ENCODE results near the gene GFI1B. TPM values are rescaled to one million over a fixed set of nuclear protein-coding genes. Genes with fewer than 3 reads are reported as not detected.

GFI1B gene
- total RNA-seq, 1 donor from 2014 or later, result not detected

DNA sequence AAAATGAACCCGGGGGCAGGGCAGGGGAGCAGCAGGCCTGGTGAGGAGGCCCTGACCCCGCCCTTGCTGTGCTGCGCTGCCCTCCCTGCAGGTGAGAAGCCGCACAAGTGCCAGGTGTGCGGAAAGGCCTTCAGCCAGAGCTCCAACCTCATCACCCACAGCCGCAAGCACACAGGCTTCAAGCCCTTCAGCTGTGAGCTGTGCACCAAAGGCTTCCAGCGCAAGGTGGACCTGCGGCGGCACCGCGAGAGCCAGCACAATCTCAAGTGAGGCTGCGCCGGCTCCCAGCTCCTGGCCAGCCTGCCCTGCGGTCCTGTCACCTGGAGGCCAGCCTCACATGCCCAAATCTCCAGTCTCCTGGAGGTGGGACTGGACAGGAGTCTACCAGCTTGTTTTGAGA is 12.3 kb downstream of the GFI1B start:
- TF ChIP-seq, protein P1, sequence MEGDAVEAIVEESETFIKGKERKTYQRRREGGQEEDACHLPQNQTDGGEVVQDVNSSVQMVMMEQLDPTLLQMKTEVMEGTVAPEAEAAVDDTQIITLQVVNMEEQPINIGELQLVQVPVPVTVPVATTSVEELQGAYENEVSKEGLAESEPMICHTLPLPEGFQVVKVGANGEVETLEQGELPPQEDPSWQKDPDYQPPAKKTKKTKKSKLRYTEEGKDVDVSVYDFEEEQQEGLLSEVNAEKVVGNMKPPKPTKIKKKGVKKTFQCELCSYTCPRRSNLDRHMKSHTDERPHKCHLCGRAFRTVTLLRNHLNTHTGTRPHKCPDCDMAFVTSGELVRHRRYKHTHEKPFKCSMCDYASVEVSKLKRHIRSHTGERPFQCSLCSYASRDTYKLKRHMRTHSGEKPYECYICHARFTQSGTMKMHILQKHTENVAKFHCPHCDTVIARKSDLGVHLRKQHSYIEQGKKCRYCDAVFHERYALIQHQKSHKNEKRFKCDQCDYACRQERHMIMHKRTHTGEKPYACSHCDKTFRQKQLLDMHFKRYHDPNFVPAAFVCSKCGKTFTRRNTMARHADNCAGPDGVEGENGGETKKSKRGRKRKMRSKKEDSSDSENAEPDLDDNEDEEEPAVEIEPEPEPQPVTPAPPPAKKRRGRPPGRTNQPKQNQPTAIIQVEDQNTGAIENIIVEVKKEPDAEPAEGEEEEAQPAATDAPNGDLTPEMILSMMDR (IDR thresholded peaks at IDR 0.05), result no peak
- TF ChIP-seq EZH2phosphoT487 (IDR thresholded peaks at IDR 0.05) (no peak), EZH2 (IDR thresholded peaks at IDR 0.05) (no peak)
- no peak overlapping the region for H3K4me3 ChIP-seq
- DNase-seq (ENCODE audit: low spot score), result no peak
- H3K9me3 ChIP-seq (ENCODE audit: low read depth), result no peaks in the 10 kb centered on the region
- H3K27me3 ChIP-seq, result no peaks in the 10 kb centered on the region
- no peak overlapping the region for H3K4me3 Mint-ChIP-seq
- H3K27ac ChIP-seq, result no peak overlapping the region
- H3K4me1 ChIP-seq, result peaks cover 9% of the 10 kb centered on the region
- peaks cover 13% of the 10 kb centered on the region for H3K27me3 Mint-ChIP-seq (ENCODE audit: insufficient read depth, low read depth)
- no peaks in the 10 kb centered on the region for H4K20me1 ChIP-seq (ENCODE audit: low read depth)
- H3F3A ChIP-seq (ENCODE audit: low read depth), result no peaks in the 10 kb centered on the region
- H3K27ac Mint-ChIP-seq, result no peak overlapping the region
- no peaks in the 10 kb centered on the region for H3K36me3 Mint-ChIP-seq
- H3K79me2 ChIP-seq (ENCODE audit: low read depth), result no peaks in the 10 kb centered on the region
- peaks cover 8% of the 10 kb centered on the region for H3K4me1 Mint-ChIP-seq
- no peak overlapping the region for H3K9ac ChIP-seq
- H3K9me3 Mint-ChIP-seq, result peaks cover 2% of the 10 kb centered on the region
- no peak overlapping the region for H3K4me2 ChIP-seq
- no peak overlapping the region for H2AFZ ChIP-seq (replicated peaks)
- no peaks in the 10 kb centered on the region for H3K36me3 ChIP-seq

DNA sequence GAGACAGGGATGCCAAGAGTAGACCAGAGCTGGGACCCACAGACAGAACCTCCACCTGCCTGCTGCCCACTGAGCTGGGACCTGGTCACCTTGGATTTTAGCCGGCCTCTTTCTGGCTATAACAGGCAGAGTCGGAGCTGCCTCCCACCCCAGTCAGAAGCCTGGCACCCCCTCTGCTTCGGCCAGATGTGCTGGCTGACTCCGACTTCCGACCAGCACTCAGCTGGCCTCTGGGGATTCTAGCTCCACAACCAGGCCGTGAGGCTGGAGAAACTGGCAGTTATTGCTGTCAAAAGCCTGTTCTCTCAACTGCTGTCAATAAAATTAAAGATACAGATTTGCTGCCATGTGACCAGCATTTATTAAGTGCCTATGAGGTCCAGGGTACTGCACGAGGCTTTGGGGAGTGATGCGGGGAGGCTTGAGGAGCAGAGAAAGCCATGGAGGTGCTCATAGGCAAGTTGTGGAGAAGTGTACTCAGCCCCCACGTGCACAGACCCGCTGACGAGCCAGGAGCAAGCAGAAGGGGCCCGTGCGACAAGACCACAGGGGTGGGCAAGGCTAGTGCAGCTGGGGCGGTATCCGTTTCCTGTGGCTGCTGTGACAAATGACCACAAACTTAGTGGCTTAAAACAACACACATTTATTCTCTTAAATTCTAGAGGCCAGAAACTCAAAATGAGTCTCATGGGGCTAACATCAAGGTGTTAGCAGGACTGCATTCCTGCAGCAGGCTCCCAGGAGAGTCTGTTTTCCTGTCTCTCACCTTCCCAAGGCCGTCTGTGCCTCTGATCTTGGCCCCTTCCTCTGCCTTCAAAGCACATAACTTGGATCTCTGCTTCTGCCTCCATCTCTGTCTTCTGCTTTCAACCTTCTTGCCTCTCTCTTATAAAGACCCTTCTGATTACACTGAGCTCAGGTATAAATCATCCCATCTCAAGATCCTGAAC is 13.1 kb downstream of the GFI1B start:
- H3K9ac ChIP-seq, result no peak overlapping the region
- DNase-seq (ENCODE audit: low spot score), result no peak
- no peak overlapping the region for H3K4me2 ChIP-seq
- H3K4me3 ChIP-seq, result no peak overlapping the region
- peaks cover 2% of the 10 kb centered on the region for H3K9me3 Mint-ChIP-seq
- H3K4me1 ChIP-seq, result peaks cover 9% of the 10 kb centered on the region
- no peak overlapping the region for H2AFZ ChIP-seq (replicated peaks)
- H4K20me1 ChIP-seq (ENCODE audit: low read depth), result no peaks in the 10 kb centered on the region
- H3K4me3 Mint-ChIP-seq, result no peak overlapping the region
- TF ChIP-seq, protein P1 (IDR thresholded peaks at IDR 0.05), result no peak
- TF ChIP-seq EZH2 (IDR thresholded peaks at IDR 0.05) (no peak), EZH2phosphoT487 (IDR thresholded peaks at IDR 0.05) (no peak)
- H3K9me3 ChIP-seq (ENCODE audit: low read depth), result no peaks in the 10 kb centered on the region
- no peak overlapping the region for H3K27ac Mint-ChIP-seq
- H3K27ac ChIP-seq, result no peak overlapping the region
- H3K4me1 Mint-ChIP-seq, result peaks cover 8% of the 10 kb centered on the region
- H3K27me3 Mint-ChIP-seq (ENCODE audit: insufficient read depth, low read depth), result peaks cover 13% of the 10 kb centered on the region
- H3K36me3 Mint-ChIP-seq, result no peaks in the 10 kb centered on the region
- no peaks in the 10 kb centered on the region for H3K27me3 ChIP-seq
- no peaks in the 10 kb centered on the region for H3F3A ChIP-seq (ENCODE audit: low read depth)
- H3K36me3 ChIP-seq, result no peaks in the 10 kb centered on the region
- H3K79me2 ChIP-seq (ENCODE audit: low read depth), result no peaks in the 10 kb centered on the region

DNA sequence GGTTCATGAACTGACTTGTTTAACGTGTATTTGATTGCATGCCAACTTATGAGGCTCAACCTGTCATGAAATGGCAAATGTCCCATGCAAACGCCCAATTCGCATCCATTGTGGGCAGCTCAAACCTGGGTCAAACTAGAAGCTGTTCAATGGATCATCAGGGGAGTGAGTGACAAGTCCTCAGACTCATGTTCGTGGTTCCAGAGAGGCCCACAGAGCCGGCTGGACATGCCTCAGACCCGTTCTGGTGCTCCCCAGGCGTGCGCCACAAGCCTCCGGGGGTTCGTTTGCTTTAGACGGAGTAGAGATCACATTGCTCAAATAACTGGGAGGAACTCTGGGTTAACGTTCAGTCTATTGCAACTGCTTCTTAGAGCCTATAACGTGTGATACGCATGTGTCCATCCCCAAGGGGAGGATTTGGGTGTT is 15.0 kb downstream of the GFI1B start:
- Mint-ChIP-seq H3K4me1 (peaks cover 10% of the 10 kb centered on the region), H3K4me3 (no peak overlapping the region), H3K27ac (no peak overlapping the region), H3K9me3 (peaks cover 2% of the 10 kb centered on the region), H3K27me3 (ENCODE audit: insufficient read depth, low read depth) (peaks cover 13% of the 10 kb centered on the region), H3K36me3 (no peaks in the 10 kb centered on the region)
- TF ChIP-seq, protein P1 (IDR thresholded peaks at IDR 0.05), result no peak
- TF ChIP-seq EZH2 (IDR thresholded peaks at IDR 0.05), result no peak
- no peak for TF ChIP-seq EZH2phosphoT487 (IDR thresholded peaks at IDR 0.05)
- H3K9ac ChIP-seq, result no peak overlapping the region
- H3F3A ChIP-seq (ENCODE audit: low read depth), result no peaks in the 10 kb centered on the region
- no peak overlapping the region for H2AFZ ChIP-seq (replicated peaks)
- H3K4me2 ChIP-seq, result no peak overlapping the region
- H4K20me1 ChIP-seq (ENCODE audit: low read depth), result no peaks in the 10 kb centered on the region
- no peak overlapping the region for H3K4me3 ChIP-seq
- no peaks in the 10 kb centered on the region for H3K9me3 ChIP-seq (ENCODE audit: low read depth)
- no peak for DNase-seq (ENCODE audit: low spot score)
- H3K36me3 ChIP-seq, result no peaks in the 10 kb centered on the region
- no peaks in the 10 kb centered on the region for H3K27me3 ChIP-seq
- H3K79me2 ChIP-seq (ENCODE audit: low read depth), result no peaks in the 10 kb centered on the region
- peaks cover 9% of the 10 kb centered on the region for H3K4me1 ChIP-seq
- H3K27ac ChIP-seq, result no peak overlapping the region

Measured in neural progenitor cell (in vitro differentiated cells).